Vagina (tissue), 2 donors: Measurements from ENCODE around the gene OSBPL6. TPM values are rescaled to one million over a fixed set of nuclear protein-coding genes. Genes with fewer than 3 reads are reported as not detected.
A peak's percentile ranks its signal among the peaks of the same experiment; 100 is the strongest.

Experiments
- DNase-seq, 2 donors: peaks; one replicate each; pipeline ENCODE4 v3.0.0-alpha.2; 2017; ENCODE audit errors: extremely low spot score in 2 of 2
- H3K27ac ChIP-seq: fragments of 200-600 bp; sonication (generic); one replicate; pipeline ENCODE4 v1.5.1; 2019
- H3K27me3 ChIP-seq: fragments of 200-600 bp; sonication (generic); one replicate; pipeline ENCODE4 v1.5.1; 2019
- H3K36me3 ChIP-seq, 2 donors: fragments of 200-600 bp; sonication (generic); one replicate each; pipeline ENCODE4 v1.5.1; 2017 to 2019
- H3K4me1 ChIP-seq: fragments of 200-600 bp; sonication (generic); one replicate; pipeline ENCODE4 v1.5.1; 2019
- H3K4me3 ChIP-seq, 2 donors: fragments of 200-600 bp; sonication (generic); 1 replicate in 1 of 2; 2 replicates in 1 of 2; pipeline ENCODE4 v1.5.1; 2016 to 2019
- H3K9me3 ChIP-seq: fragments of 200-600 bp; sonication (generic); one replicate; pipeline ENCODE4 v1.5.1; 2019
- POLR2A ChIP-seq, 2 donors: fragments of 450-650 bp; IDR thresholded peaks; one replicate each; pipeline ENCODE4 v1.6.1; 2017; ENCODE audit warnings: antibody characterized with exemption in 2 of 2, mild to moderate bottlenecking in 2 of 2, moderate library complexity in 2 of 2
- POLR2AphosphoS5 ChIP-seq, 2 donors: sonication (generic); formaldehyde crosslinking; IDR thresholded peaks; one replicate each; pipeline ENCODE4 v1.9.0; 2017; ENCODE audit warnings: antibody characterized with exemption in 2 of 2, mild to moderate bottlenecking in 2 of 2, low read depth in 1 of 2; ENCODE audit not compliant: insufficient read depth in 1 of 2
- intact Hi-C: fragments of 100-400 bp; cut with DNase I; formaldehyde crosslinking; loops from one replicate; pipeline ENCODE4 v1.15.1; 2023
- total RNA-seq: library from RNA; depleted of rRNA; stranded (reverse); fragments of >200 nt; gene quantifications from one replicate; pipeline ENCODE4 v1.2.3, GENCODE V29; 2016
- TF ChIP-seq, protein P1 (sequence below), 3 experiments: fragments of 450-650 bp in 2 of 3; fragments of 200-600 bp in 1 of 3; sonication (generic) in 1 of 3; IDR thresholded peaks; one replicate each; pipeline ENCODE4 v1.5.1; 2017 to 2019; ENCODE audit warnings: antibody characterized with exemption in 3 of 3, mild to moderate bottlenecking in 2 of 3, moderate library complexity in 2 of 3

OSBPL6 gene
- total RNA-seq, 1 donor from 2014 or later, result 2.7 TPM

- no peak for DNase-seq
- Histone ChIP-seq H3K4me1 (peaks cover 8% of the 10 kb centered on the region), H3K36me3 (no peaks in the 10 kb centered on the region), H3K27ac (no peak overlapping the region), H3K27me3 (no peaks in the 10 kb centered on the region), H3K9me3 (no peaks in the 10 kb centered on the region), H3K4me3 (no peak overlapping the region)
- intact Hi-C loops, result no loop called here
- TF ChIP-seq POLR2A (IDR thresholded peaks at IDR 0.05) (no peak), POLR2AphosphoS5 (IDR thresholded peaks at IDR 0.05; ENCODE audit: insufficient read depth in 1 of 2, low read depth in 1 of 2) (no peak)
- TF ChIP-seq, protein P1, sequence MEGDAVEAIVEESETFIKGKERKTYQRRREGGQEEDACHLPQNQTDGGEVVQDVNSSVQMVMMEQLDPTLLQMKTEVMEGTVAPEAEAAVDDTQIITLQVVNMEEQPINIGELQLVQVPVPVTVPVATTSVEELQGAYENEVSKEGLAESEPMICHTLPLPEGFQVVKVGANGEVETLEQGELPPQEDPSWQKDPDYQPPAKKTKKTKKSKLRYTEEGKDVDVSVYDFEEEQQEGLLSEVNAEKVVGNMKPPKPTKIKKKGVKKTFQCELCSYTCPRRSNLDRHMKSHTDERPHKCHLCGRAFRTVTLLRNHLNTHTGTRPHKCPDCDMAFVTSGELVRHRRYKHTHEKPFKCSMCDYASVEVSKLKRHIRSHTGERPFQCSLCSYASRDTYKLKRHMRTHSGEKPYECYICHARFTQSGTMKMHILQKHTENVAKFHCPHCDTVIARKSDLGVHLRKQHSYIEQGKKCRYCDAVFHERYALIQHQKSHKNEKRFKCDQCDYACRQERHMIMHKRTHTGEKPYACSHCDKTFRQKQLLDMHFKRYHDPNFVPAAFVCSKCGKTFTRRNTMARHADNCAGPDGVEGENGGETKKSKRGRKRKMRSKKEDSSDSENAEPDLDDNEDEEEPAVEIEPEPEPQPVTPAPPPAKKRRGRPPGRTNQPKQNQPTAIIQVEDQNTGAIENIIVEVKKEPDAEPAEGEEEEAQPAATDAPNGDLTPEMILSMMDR (IDR thresholded peaks at IDR 0.05), result no peak
Measured at GRCh38 chr2:178238750-178239149, 44.4 kb downstream of the OSBPL6 start.

DNA sequence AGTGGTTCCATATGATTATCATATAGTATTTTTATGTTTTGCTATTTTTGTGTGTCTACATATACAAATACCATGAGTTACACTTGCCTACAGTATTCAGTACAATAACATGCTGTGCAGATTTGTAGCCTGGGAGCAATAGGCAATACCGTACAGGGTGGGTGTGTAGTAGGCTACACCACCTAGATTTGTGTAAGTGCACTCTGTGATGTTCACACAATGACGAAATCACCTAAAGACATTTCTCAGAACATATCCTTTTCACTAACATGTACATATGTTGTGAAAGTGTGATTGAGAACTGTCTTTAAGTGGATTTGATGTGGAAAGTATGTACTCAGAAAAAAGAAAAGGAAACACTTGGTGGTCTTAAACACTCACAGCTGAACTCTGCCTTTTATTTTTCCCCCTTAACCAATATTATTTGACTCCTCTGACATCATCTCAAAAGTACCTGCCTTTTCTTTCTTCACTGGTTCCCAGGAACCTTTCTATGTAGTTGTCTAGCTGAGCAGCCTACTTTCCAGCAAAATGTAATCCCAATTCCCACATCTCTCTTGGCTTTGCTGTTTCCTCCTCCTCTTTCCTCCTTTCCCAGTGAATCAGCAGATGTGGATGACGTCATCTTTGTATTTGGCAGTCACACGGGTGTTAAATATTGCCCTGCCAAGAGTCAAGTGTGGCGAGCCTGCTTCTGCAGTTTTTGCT lies 47.7 kb downstream of the OSBPL6 start:
- DNase-seq, result no peak
- Histone ChIP-seq H3K36me3 (no peaks in the 10 kb centered on the region), H3K27me3 (no peaks in the 10 kb centered on the region), H3K4me1 (peaks cover 8% of the 10 kb centered on the region), H3K27ac (no peak overlapping the region), H3K9me3 (no peaks in the 10 kb centered on the region), H3K4me3 (no peak overlapping the region)
- intact Hi-C loops, result no loop called here
- TF ChIP-seq POLR2A (IDR thresholded peaks at IDR 0.05), result no peak
- TF ChIP-seq, protein P1 (IDR thresholded peaks at IDR 0.05), result no peak
- peak in 1 of 2 donors; percentile 54 for TF ChIP-seq POLR2AphosphoS5 (IDR thresholded peaks at IDR 0.05; ENCODE audit: insufficient read depth in 1 of 2, low read depth in 1 of 2)

DNA sequence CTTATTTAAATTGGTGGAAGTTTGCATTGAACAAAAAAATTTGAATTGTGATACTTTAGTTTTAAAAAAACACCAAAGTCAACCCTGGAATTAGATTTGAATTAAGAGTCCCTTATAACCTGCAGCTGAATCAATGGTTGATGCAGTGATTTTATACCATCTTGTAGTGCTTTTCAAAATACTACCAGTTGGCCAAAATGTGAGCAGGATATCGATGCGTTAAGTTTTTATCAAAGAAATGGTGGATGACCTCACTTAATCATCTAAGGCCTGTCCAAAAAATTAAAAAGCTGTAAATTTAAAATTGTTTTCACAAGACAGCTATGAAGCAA lies 48.2 kb downstream of the OSBPL6 start:
- Histone ChIP-seq H3K36me3 (no peaks in the 10 kb centered on the region), H3K27me3 (no peaks in the 10 kb centered on the region), H3K27ac (no peak overlapping the region), H3K9me3 (no peaks in the 10 kb centered on the region), H3K4me1 (peaks cover 8% of the 10 kb centered on the region), H3K4me3 (no peak overlapping the region)
- intact Hi-C loops, result no loop called here
- DNase-seq, result no peak
- TF ChIP-seq POLR2AphosphoS5 (IDR thresholded peaks at IDR 0.05; ENCODE audit: insufficient read depth in 1 of 2, low read depth in 1 of 2), result peak in 1 of 2 donors; percentile 3
- TF ChIP-seq, protein P1 (IDR thresholded peaks at IDR 0.05), result no peak

DNA sequence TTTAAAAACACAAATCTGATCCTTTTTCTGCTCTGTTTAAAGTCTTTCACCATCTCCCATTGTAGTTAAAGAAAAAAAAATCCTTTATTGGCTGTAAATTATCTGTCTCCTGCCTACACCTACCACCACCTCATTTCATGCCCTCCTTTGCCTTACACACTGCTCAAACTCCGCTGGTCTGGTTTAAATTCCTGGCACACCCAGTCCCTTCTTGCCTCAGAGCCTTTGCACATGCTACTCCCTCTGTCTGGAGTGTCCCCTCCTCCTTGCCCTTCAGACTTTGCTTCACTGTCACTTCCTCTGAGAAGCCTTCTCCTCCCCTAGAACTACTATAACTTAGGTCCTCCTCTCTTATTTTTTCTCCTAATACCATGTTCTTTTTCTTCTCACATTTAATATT lies 49.6 kb downstream of the OSBPL6 start:
- Histone ChIP-seq H3K27me3 (no peaks in the 10 kb centered on the region), H3K4me1 (peaks cover 8% of the 10 kb centered on the region), H3K4me3 (no peak overlapping the region), H3K9me3 (no peaks in the 10 kb centered on the region), H3K27ac (no peak overlapping the region), H3K36me3 (no peaks in the 10 kb centered on the region)
- TF ChIP-seq, protein P1 (IDR thresholded peaks at IDR 0.05), result no peak
- TF ChIP-seq POLR2A (IDR thresholded peaks at IDR 0.05) (no peak), POLR2AphosphoS5 (IDR thresholded peaks at IDR 0.05; ENCODE audit: insufficient read depth in 1 of 2, low read depth in 1 of 2) (no peak)
- intact Hi-C loops, result no loop called here
- no peak for DNase-seq

DNA sequence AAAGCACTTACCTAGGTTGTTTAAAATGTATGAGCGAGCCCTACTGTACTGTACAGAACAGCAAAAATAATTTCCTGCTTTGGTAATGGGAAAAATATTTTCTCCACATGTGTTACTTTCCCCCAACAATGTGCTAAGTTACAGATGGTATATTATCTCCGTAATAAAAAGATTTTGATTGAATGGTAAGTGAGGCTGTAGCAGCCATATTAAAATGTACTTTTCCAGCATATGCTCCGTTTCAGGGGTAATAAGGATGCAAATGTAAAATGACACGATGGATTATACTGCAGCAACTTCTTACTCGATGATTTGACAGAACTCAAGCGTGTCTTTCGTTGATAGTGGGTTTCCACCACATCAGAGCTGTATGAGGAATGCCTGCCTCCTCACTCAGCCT lies 50.5 kb downstream of the OSBPL6 start:
- H3K27ac ChIP-seq, result no peak overlapping the region
- no peaks in the 10 kb centered on the region for H3K27me3 ChIP-seq
- no peaks in the 10 kb centered on the region for H3K9me3 ChIP-seq
- H3K36me3 ChIP-seq, result no peaks in the 10 kb centered on the region
- H3K4me1 ChIP-seq, result peaks cover 8% of the 10 kb centered on the region
- H3K4me3 ChIP-seq, result no peak overlapping the region
- intact Hi-C loops, result no loop called here
- DNase-seq, result peak in 1 of 2 donors; percentile 47
- no peak for TF ChIP-seq POLR2AphosphoS5 (IDR thresholded peaks at IDR 0.05; ENCODE audit: insufficient read depth in 1 of 2, low read depth in 1 of 2)
- TF ChIP-seq POLR2A (IDR thresholded peaks at IDR 0.05), result no peak
- TF ChIP-seq, protein P1 (IDR thresholded peaks at IDR 0.05), result no peak
